WI38 (cell line): ENCODE results near the gene HTR1D.
"Not testable (repeated sequence)": the region's sequence is repeated elsewhere in the genome, so short reads cannot be mapped to it uniquely, and the experiment has no call there.

Experiments used
- H3K4me3 ChIP-seq: 2 replicates; pipeline ENCODE4 v1.5.1; 2011; ENCODE audit warnings: low read depth, mild to moderate bottlenecking, control low read depth, low read length
- CTCF ChIP-seq: IDR thresholded peaks from 2 replicates; pipeline ENCODE4 v1.5.1; 2012; ENCODE audit warnings: low read depth, mild to moderate bottlenecking, control low read depth, low read length

The HTR1D gene

GRCh38 chr1:23217421-23218115 is at the start of gene HTR1D:
TSS of gene HTR1D (minus strand) at chr1:23217502. CDS start at chr1:23194219, 23,283 bp downstream.
- TF ChIP-seq CTCF = no peak
- peak within 1 kb of the TSS; percentile 43 for H3K4me3 ChIP-seq

- TF ChIP-seq CTCF = no peak
- no peak overlapping the region for H3K4me3 ChIP-seq
These were observed 46.1 kb upstream of the HTR1D start for GRCh38 chr1:23263380-23263887.

GRCh38 chr1:23258082-23258481 is 40.8 kb upstream of the HTR1D start:
- H3K4me3 ChIP-seq = not testable (repeated sequence)

GRCh38 chr1:23257371-23257770 is 40.1 kb upstream of the HTR1D start:
- H3K4me3 ChIP-seq = not testable (repeated sequence)

GRCh38 chr1:23254584-23254983 is 37.3 kb upstream of the HTR1D start:
- H3K4me3 ChIP-seq = no peak overlapping the region
- TF ChIP-seq CTCF = no peak

- no peak for TF ChIP-seq CTCF
- H3K4me3 ChIP-seq = no peak overlapping the region
These were observed 34.5 kb upstream of the HTR1D start for GRCh38 chr1:23251812-23252211.

- TF ChIP-seq CTCF = no peak
These were observed 32.6 kb upstream of the HTR1D start for GRCh38 chr1:23249787-23250454.

GRCh38 chr1:23247276-23247675 is 30.0 kb upstream of the HTR1D start:
- H3K4me3 ChIP-seq = no peak overlapping the region
- TF ChIP-seq CTCF = no peak

More at GRCh38 chr1:23249787-23250454, 32.6 kb upstream of the HTR1D start:
- 0 out of 2 replicates have a peak overlapping the region, but pooled peaks have one; percentile 20 for H3K4me3 ChIP-seq
